Activated naive CD4-positive, alpha-beta T cell treated with anti-CD3 and anti-CD28 coated beads, Interleukin-2, amount 50 U/mL, for 24 hours (primary cell): ENCODE measurements around the gene GPSM3.
A peak's percentile ranks its signal among the peaks of the same experiment; 100 is the strongest.
"Not testable (repeated sequence)": the region's sequence is repeated elsewhere in the genome, so short reads cannot be mapped to it uniquely, and the experiment has no call there.

Experiments used
- H3K27ac Mint-ChIP-seq: one replicate; pipeline ENCODE4 v1.8.0; 2021; ENCODE audit warnings: mild to moderate bottlenecking, mixed read lengths
- H3K27me3 Mint-ChIP-seq: one replicate; pipeline ENCODE4 v1.8.0; 2021; ENCODE audit warnings: mixed read lengths
- H3K36me3 Mint-ChIP-seq: one replicate; pipeline ENCODE4 v1.8.0; 2021; ENCODE audit warnings: mixed read lengths
- H3K4me1 Mint-ChIP-seq: one replicate; pipeline ENCODE4 v1.8.0; 2021; ENCODE audit warnings: mixed read lengths
- H3K4me3 Mint-ChIP-seq: one replicate; pipeline ENCODE4 v1.8.0; 2021; ENCODE audit warnings: mild to moderate bottlenecking, mixed read lengths
- H3K9me3 Mint-ChIP-seq: one replicate; pipeline ENCODE4 v1.8.0; 2021; ENCODE audit warnings: mixed read lengths

The GPSM3 gene

DNA sequence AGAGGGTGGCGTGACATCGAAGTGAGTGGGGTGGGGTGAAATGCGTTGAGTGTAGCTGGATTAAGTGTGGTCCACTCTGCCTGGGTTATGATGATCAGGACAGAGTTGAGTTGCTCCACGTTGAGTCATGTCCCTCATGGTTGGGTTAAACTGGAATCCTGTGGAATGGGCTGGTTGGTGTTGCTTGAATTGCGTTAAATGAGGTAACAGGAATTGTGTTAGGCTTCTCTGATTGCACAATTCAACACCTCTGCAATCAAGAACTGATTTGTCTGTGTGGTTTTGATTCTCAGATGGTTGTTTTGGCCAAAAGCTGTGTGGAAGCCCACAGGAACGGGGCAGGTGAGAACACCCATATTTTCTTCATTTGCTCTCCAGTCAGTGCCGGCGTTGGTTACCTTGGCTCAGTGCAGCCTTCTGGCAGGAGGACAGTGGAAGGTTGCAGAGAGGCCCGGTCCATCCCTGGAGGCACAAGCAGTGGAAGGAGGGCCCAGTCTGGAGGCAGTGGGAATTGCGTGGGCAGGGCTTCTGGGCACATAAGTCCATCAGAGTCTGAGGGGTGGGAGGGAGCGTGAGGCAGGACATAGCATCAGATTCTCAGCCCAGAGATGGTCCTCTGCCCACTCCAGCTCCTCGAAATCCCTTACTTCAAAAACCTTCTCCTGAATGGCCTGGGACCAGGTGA is 19.8 kb upstream of the GPSM3 start:
- no peaks in the 10 kb centered on the region for H3K27me3 Mint-ChIP-seq
- H3K9me3 Mint-ChIP-seq, result no peaks in the 10 kb centered on the region
- no peaks in the 10 kb centered on the region for H3K4me1 Mint-ChIP-seq
- H3K27ac Mint-ChIP-seq, result no peak overlapping the region
- H3K4me3 Mint-ChIP-seq, result no peak overlapping the region
- H3K36me3 Mint-ChIP-seq, result no peaks in the 10 kb centered on the region

GRCh38 chr6:32211432-32211831 is 19.0 kb upstream of the GPSM3 start:
- H3K36me3 Mint-ChIP-seq, H3K27ac Mint-ChIP-seq, H3K27me3 Mint-ChIP-seq, H3K4me3 Mint-ChIP-seq, H3K4me1 Mint-ChIP-seq, H3K9me3 Mint-ChIP-seq: not testable (repeated sequence)

DNA sequence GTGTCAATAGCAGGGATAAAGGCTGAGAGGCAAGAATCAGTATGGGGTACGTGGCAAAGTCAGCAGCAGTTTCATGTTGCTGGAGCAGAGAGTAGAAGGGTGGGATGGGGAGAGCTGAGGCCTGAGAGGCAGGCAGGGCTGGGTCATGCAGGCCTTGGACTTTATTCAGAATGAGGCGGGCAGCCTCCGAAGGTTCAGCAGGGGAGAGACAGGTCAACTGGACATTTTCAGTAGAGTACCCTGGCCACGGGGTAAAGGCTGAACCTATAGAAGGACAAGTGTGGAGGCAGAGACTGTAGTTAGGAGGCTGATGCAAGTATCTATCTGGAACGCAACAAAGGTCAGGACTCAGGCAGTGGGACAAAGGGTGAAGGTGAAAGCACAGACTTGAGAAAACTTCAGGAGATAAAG is 17.8 kb upstream of the GPSM3 start:
- no peaks in the 10 kb centered on the region for H3K9me3 Mint-ChIP-seq
- no peaks in the 10 kb centered on the region for H3K4me1 Mint-ChIP-seq
- H3K36me3 Mint-ChIP-seq, result no peaks in the 10 kb centered on the region
- no peaks in the 10 kb centered on the region for H3K27me3 Mint-ChIP-seq
- H3K27ac Mint-ChIP-seq, result no peak overlapping the region
- H3K4me3 Mint-ChIP-seq, result no peak overlapping the region

DNA sequence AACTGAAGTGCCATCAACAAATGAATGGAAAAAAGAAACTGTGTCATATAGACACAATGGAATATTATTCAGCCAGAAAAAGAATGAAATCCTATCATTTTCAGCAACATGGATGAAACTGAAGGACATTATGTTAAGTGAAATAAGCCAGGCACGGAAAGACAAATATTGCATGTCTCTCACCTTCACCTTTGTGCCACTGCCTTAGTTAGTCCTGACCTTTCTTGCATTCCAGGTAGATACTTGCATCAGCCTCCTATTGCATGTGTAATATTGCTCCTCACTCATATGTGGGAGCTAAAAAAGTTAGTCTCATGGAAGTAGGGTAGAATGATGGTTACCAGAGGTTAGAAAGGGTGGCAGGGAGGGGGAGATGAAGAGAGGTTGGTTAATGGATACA is 16.6 kb upstream of the GPSM3 start:
- Mint-ChIP-seq H3K4me1 (no peaks in the 10 kb centered on the region), H3K36me3 (no peaks in the 10 kb centered on the region), H3K27ac (peak overlapping the region; percentile 19), H3K9me3 (no peaks in the 10 kb centered on the region), H3K27me3 (no peaks in the 10 kb centered on the region), H3K4me3 (no peak overlapping the region)

- Mint-ChIP-seq H3K27me3 (no peaks in the 10 kb centered on the region), H3K4me1 (no peaks in the 10 kb centered on the region), H3K9me3 (no peaks in the 10 kb centered on the region), H3K4me3 (no peak overlapping the region), H3K27ac (no peak overlapping the region), H3K36me3 (no peaks in the 10 kb centered on the region)
These were observed 11.8 kb upstream of the GPSM3 start for GRCh38 chr6:32204268-32204715.

GRCh38 chr6:32203426-32204267 is 11.2 kb upstream of the GPSM3 start:
- Mint-ChIP-seq H3K27me3 (no peaks in the 10 kb centered on the region), H3K4me1 (no peaks in the 10 kb centered on the region), H3K9me3 (no peaks in the 10 kb centered on the region)

DNA sequence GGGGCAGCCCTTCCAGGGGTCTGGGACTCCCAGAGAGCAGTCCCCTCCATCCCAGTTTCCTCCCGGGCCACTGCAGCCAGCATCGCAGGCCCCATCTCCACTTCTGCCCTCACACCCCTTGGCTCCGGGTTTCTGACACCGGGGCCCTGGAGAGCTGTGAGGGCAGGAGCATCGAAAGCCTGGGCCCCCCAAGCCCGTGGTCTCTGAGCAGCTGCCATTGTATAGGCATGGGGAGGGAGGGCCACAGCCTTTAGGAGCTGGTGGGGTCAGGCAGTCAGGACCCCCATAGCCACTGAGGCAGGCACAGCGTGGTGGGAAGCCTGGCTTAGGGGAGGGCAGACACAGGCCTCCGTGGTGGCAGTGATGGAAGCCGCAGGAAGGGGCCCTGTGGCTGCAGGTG is 9.7 kb upstream of the GPSM3 start:
- no peaks in the 10 kb centered on the region for H3K27me3 Mint-ChIP-seq
- H3K9me3 Mint-ChIP-seq, result no peaks in the 10 kb centered on the region
- no peak overlapping the region for H3K27ac Mint-ChIP-seq
- H3K36me3 Mint-ChIP-seq, result no peaks in the 10 kb centered on the region
- H3K4me3 Mint-ChIP-seq, result no peak overlapping the region
- H3K4me1 Mint-ChIP-seq, result peaks cover under 1% of the 10 kb centered on the region

More at GRCh38 chr6:32203426-32204267, 11.2 kb upstream of the GPSM3 start:
- Mint-ChIP-seq H3K27ac (no peak overlapping the region), H3K4me3 (no peak overlapping the region), H3K36me3 (no peaks in the 10 kb centered on the region)

DNA sequence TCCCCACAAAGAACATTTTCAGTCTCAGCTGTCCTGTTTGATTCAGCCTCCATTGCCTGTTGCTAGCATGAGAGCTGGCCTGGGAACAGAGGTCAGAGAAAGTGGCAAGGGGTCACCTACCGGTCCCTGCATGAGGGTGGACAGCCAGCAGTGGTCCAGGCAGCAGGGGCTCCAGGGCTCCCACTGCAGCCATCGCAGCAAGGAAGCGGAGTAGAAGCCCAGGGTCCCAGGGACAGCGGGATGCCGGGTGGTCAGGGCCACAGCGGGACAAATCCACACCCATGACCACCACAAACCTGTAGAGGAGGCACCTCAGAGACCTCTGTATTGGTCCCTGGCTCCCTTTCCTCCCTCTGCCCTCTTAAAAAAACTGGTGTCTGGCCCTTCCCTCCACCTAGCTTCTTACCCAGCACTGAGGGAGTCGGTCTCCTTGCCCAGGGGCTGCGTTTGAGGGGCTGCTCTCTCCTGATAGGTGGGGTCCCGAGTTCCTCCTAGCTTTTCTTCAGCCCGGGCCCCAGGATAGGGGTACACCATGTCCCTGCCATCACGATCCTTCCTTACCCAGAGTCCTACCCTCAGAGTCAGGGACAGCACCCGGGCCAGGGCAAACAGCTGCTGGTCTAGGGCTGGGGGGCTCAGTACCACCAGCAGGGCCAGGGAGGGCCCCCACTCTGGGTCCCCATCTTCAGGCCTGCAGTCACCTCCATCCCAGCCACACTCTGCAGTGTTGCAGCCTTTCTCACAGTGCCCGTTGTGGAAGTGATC is 8.4 kb upstream of the GPSM3 start:
- H3K4me1 Mint-ChIP-seq, result peaks cover 11% of the 10 kb centered on the region
- no peak overlapping the region for H3K4me3 Mint-ChIP-seq
- H3K27me3 Mint-ChIP-seq, result no peaks in the 10 kb centered on the region
- H3K27ac Mint-ChIP-seq, result no peak overlapping the region
- H3K9me3 Mint-ChIP-seq, result no peaks in the 10 kb centered on the region
- H3K36me3 Mint-ChIP-seq, result no peaks in the 10 kb centered on the region

DNA sequence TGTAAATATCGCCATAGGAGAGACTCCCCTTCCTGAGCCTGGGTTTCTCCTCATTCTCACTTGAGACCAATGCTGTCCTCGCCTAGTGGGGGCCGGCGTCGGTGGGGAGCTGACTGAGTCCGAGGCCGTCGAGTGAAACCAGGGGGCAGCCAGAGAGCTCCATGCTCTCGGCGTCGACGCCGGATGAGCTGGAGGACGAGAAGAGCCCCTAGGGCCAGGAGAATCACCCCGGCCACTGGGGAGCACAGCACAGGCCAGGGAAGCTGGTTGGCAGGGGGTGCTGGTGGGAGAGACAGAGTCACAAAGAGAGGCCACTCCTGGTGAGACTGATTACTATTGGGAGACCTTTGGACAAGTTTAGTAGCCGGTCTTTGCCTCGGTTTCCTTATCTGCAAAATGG is 6.4 kb upstream of the GPSM3 start:
- Mint-ChIP-seq H3K27me3 (no peaks in the 10 kb centered on the region), H3K27ac (no peak overlapping the region), H3K36me3 (no peaks in the 10 kb centered on the region), H3K4me1 (peaks cover 28% of the 10 kb centered on the region), H3K4me3 (no peak overlapping the region), H3K9me3 (no peaks in the 10 kb centered on the region)

DNA sequence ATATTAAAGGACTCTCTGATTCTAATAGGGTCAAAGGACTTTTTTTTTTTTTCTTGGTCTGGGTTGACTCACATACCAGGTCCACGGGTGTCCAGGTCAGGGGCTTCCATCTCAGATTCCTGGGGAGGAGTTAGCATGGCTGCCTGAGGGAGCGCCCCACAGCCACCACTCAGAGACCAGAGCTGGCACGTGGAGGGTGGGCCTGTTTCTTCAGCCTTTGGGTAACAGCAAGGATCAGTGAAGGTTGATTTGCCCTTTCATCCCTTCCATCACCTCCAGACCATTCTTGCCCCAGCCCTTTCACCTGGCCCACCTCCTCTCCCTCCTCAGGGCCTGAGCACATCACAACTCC is 5.9 kb upstream of the GPSM3 start:
- H3K4me3 Mint-ChIP-seq, result no peak overlapping the region
- H3K27ac Mint-ChIP-seq, result no peak overlapping the region
- no peaks in the 10 kb centered on the region for H3K27me3 Mint-ChIP-seq
- H3K36me3 Mint-ChIP-seq, result no peaks in the 10 kb centered on the region
- H3K9me3 Mint-ChIP-seq, result no peaks in the 10 kb centered on the region
- peaks cover 33% of the 10 kb centered on the region for H3K4me1 Mint-ChIP-seq

DNA sequence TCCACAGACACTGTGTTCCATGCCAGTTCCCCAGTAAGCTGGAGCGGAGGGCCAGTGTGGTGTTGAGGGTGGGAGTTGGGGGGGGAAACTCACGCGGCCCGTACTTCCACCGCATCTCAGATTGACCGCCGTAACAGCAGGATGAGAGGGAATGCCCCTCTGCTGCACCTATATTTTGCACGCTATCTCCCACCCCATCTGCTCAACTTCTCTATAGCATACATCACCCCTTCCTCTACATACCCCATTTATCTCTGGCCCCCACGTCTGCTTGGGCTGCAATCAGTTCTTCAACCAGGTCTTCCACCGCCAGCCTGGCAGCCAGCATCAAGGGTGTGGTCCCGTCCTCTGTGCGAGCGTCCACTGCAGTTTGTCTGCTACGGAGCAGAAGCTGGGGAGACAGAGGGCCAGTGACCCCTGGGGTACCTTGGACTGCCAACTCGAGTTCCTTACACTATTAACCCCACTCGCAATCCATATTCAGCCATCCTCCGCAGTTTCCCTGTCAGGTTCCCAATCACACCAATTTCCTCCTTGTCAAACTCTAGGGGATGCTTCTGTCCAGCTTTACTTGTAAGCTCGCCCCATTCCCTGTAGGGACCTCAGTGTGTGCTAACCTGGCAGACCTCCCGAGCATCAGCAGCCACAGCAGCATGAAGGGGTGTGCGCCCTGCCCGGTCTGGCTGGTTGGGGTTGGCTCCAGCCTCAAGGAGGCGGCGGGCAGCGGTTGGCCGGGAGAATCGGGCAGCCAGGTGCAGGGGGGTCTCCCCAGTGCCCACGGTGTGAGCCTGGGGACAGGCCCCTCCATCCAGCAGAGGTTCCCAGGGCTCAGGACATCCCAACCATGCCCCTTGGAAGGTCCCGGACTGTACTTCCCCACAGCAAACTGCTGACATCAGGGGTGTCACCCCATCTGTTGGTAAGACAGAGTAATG is 4.5 kb upstream of the GPSM3 start:
- peaks cover 40% of the 10 kb centered on the region for H3K4me1 Mint-ChIP-seq
- H3K9me3 Mint-ChIP-seq, result no peaks in the 10 kb centered on the region
- peak overlapping the region; percentile 69 for H3K27ac Mint-ChIP-seq
- no peaks in the 10 kb centered on the region for H3K27me3 Mint-ChIP-seq
- peak overlapping the region; percentile 95 for H3K4me3 Mint-ChIP-seq
- H3K36me3 Mint-ChIP-seq, result no peaks in the 10 kb centered on the region

- Mint-ChIP-seq H3K27ac (peak overlapping the region; percentile 98), H3K9me3 (no peaks in the 10 kb centered on the region), H3K4me1 (peaks cover 47% of the 10 kb centered on the region), H3K4me3 (peak overlapping the region; percentile 95), H3K36me3 (peaks cover 3% of the 10 kb centered on the region), H3K27me3 (no peaks in the 10 kb centered on the region)
These were observed 3.6 kb upstream of the GPSM3 start for GRCh38 chr6:32195902-32196681.

GRCh38 chr6:32195652-32195901 is 3.1 kb upstream of the GPSM3 start:
- no peaks in the 10 kb centered on the region for H3K27me3 Mint-ChIP-seq
- H3K27ac Mint-ChIP-seq, result peak overlapping the region; percentile 97
- H3K9me3 Mint-ChIP-seq, result no peaks in the 10 kb centered on the region
- H3K4me3 Mint-ChIP-seq, result peak overlapping the region; percentile 95
- peaks cover 3% of the 10 kb centered on the region for H3K36me3 Mint-ChIP-seq
- peaks cover 49% of the 10 kb centered on the region for H3K4me1 Mint-ChIP-seq

GRCh38 chr6:32194825-32195651 is 2.6 kb upstream of the GPSM3 start:
- Mint-ChIP-seq H3K27ac (peak overlapping the region; percentile 97), H3K9me3 (no peaks in the 10 kb centered on the region), H3K4me3 (peak overlapping the region; percentile 95), H3K36me3 (peaks cover 3% of the 10 kb centered on the region), H3K4me1 (peaks cover 49% of the 10 kb centered on the region), H3K27me3 (no peaks in the 10 kb centered on the region)
